Measurements from ENCODE around the gene QSOX2.
A peak's percentile ranks its signal among the peaks of the same experiment; 100 is the strongest.

The QSOX2 gene

DNA sequence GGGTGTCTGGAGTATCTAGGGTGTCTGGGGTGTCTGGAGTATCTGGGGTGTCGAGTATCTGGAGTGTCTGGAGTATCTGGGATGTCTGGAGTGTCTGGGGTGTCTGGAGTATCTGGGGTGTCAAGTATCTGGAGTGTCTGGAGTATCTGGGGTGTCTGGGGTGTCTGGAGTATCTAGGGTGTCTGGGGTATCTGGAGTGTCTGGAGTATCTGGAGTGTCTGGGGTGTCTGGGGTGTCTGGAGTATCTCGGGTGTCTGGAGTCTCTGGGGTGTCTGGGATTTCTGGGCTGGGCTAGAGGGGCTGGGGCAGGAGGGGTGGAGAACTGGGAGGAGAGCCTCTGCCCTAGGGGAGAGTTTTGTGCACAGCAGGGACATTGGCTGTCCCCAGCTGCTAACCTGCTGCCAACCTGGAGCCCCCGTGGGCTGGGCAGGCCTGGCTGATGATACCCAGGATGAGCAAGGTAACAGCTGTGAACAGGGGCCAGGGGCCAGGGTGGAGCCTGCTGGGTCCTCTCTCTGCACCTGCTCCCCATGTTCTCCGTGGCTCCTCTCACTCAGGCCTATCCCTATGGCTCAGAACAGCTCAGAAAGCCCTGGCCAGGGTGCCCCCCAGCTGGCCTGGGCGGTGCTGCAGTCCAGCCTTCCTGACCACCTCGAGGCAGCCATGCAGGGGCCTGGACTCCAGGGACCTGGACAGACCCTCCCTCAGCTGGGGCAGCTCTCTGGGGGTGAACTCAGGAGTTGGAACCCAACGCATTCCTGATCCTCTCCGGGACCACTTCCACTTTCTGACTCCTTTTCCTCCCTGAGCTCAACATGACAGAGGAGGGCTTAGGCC lies 70.6 kb downstream of the QSOX2 start:
- DNase-seq (ENCODE audit: low read depth): no peak
- in situ Hi-C loops (cut with HindIII; ENCODE audit: low sequenced_read_pairs): no loop called here
- TF ChIP-seq, protein P1, sequence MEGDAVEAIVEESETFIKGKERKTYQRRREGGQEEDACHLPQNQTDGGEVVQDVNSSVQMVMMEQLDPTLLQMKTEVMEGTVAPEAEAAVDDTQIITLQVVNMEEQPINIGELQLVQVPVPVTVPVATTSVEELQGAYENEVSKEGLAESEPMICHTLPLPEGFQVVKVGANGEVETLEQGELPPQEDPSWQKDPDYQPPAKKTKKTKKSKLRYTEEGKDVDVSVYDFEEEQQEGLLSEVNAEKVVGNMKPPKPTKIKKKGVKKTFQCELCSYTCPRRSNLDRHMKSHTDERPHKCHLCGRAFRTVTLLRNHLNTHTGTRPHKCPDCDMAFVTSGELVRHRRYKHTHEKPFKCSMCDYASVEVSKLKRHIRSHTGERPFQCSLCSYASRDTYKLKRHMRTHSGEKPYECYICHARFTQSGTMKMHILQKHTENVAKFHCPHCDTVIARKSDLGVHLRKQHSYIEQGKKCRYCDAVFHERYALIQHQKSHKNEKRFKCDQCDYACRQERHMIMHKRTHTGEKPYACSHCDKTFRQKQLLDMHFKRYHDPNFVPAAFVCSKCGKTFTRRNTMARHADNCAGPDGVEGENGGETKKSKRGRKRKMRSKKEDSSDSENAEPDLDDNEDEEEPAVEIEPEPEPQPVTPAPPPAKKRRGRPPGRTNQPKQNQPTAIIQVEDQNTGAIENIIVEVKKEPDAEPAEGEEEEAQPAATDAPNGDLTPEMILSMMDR (IDR thresholded peaks at IDR 0.05; ENCODE audit: low read depth, low read length, missing control alignments): no peak
- H3K4me3 ChIP-seq (ENCODE audit: low read depth, low read length): no peak overlapping the region

DNA sequence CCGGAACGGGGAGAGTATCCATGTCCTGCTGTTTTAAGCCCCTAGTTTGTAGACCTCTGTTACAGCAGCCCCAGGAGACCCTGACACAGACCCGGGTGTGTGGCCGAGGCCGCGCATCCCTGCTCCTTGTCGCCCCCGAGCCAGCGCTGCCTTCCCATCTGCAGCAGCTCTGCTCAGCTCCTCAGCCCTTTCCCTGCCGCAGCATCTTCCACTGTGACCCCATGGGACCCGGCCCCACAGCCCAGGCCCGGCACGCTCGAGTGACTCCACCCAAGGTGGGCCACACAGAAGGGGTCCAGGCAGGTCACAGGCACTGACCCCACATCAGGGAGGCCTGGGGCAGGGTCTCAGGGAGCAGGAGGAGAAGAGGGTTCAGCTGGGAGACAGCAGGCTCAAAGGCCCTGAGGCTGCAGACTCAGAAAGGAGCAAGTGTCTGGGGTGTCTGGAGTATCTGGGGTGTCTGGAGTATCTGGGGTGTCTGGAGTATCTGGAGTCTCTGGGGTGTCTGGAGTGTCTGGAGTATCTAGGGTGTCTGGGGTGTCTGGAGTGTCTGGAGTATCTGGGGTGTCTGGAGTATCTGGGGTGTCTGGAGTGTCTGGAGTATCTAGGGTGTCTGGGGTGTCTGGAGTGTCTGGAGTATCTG lies 71.8 kb downstream of the QSOX2 start:
- TF ChIP-seq, protein P1 (IDR thresholded peaks at IDR 0.05; ENCODE audit: low read depth, low read length, missing control alignments): no peak
- in situ Hi-C loops (cut with HindIII; ENCODE audit: low sequenced_read_pairs): no loop called here
- no peak overlapping the region for H3K4me3 ChIP-seq (ENCODE audit: low read depth, low read length)
- DNase-seq (ENCODE audit: low read depth): no peak

DNA sequence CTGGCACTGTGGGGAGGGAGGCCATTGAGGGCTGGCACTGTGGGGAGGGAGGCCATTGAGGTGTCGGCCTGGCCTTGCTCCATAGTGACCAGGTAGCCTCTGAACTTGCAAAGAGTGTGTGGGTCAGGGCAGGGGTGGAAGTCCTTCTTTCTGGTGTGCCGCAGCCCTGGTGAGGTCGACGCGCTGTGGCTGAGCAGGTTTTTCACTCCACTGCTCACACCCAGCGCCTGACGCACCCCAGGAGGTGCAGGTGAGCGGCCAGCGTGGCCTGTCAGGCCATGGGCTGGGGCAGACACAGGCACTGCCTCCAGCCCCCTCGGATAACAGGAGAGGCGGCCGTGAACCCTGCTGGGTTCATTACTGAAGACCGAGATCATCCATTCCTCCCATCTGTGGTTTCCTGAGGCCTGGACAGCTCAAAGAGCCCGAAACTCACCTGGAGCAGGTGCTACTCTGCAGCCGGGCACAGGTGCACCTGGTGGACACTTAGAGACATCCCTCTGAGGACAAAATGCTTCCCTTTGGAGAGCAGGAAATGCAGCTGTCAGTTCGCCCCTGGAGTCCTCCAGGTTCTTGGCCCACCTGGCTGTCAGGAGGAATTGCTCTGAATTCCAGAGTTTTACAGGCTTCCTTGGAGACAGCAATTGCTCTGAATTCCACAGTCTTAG lies 73.1 kb downstream of the QSOX2 start:
- in situ Hi-C loops (cut with HindIII; ENCODE audit: low sequenced_read_pairs): no loop called here
- no peak for DNase-seq (ENCODE audit: low read depth)
- TF ChIP-seq, protein P1 (IDR thresholded peaks at IDR 0.05; ENCODE audit: low read depth, low read length, missing control alignments): no peak
- no peak overlapping the region for H3K4me3 ChIP-seq (ENCODE audit: low read depth, low read length)

DNA sequence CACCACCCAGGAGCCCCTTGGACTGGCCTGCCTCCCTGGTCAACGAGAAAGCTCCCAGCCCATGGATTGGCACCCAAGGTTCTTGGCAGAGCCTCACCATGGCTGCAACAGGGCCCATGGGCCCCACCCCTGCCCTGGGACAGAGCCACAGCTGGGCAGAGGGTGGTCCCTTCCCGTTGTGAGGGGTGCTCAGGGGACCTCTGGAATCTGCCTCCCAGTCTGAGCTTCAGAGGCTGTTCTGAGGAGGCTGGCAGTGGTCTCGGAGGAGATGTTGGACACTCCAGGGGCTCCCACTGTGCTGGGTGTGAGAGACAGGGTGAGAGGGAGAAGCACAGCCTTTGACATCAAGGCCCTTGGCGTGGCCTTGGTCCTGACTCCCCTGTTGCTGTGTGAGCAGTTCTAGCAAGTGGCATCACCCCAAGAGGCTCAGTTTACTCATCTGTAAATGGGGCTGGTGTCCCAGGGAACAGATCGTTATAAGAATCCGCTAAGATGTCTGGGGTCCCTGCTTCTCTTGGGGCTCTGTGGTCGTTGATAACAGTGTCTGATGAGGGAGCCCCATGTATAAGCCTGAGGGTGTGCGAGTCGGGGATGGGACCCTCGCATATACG lies 73.7 kb downstream of the QSOX2 start:
- no peak for DNase-seq (ENCODE audit: low read depth)
- TF ChIP-seq, protein P1 (IDR thresholded peaks at IDR 0.05; ENCODE audit: low read depth, low read length, missing control alignments): no peak
- in situ Hi-C loops (cut with HindIII; ENCODE audit: low sequenced_read_pairs): no loop called here
- H3K4me3 ChIP-seq (ENCODE audit: low read depth, low read length): no peak overlapping the region

DNA sequence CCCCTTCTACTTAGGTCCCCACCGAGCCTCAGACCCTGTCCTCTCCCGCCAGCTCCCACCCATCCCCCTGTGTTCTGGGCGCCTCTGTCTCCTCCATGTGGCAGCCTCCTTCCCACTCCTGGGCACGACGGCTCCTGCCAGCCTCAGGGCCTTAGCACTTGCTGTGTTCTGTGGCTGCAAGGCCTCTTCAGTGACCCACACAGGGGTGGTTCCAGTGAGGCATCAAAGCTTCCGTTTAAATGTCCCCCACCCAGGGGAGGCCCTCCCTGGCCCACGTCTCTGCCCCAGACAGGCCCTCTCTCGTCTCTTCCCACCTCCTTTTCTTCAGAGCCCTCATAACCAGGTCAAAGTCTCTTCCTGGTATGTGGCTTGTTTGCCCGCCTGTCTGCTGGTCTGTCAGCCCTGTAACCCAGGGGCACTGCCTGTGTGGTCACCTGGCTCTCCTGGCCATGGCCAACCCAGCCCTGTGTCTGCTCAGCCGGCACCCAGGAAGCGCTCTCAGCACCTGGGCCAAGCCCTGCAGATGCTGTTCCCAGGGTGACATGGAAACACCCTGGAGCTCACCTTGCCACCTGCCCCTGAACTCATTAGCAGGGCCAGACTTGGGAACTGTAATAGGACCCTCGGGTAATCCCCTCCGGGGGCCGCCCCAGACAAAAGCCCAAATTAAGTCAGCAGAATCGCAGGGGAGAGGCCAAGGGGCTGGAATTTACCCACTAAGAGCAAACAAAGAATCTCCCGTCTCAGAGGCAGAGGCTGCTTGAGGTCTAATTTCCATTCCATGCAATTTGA lies 74.4 kb downstream of the QSOX2 start:
- in situ Hi-C loops (cut with HindIII; ENCODE audit: low sequenced_read_pairs): no loop called here
- H3K4me3 ChIP-seq (ENCODE audit: low read depth, low read length): no peak overlapping the region
- TF ChIP-seq, protein P1 (IDR thresholded peaks at IDR 0.05; ENCODE audit: low read depth, low read length, missing control alignments): no peak
- peak; percentile 22 for DNase-seq (ENCODE audit: low read depth)
